HepG2 (cell line): ENCODE measurements around the gene TXNDC12. TPM values are rescaled to one million over a fixed set of nuclear protein-coding genes. Genes with fewer than 3 reads are reported as not detected.

Experiments used
- ARHGAP35 ChIP-seq: sonication (generic); formaldehyde crosslinking; IDR thresholded peaks from 2 replicates; pipeline ENCODE4 v1.9.0; 2022; ENCODE audit warnings: mild to moderate bottlenecking, inconsistent platforms, moderate library complexity, missing genetic modification reagents, borderline replicate concordance
- CREM ChIP-seq, 2 experiments: sonication (generic) in 1 of 2; formaldehyde crosslinking in 1 of 2; IDR thresholded peaks; 2 replicates each; pipeline versions ENCODE4 v1.4.0 to v1.6.1; 2016 to 2020; ENCODE audit warnings: antibody characterized with exemption in 1 of 2, mild to moderate bottlenecking in 1 of 2, missing genetic modification reagents in 1 of 2
- KLF16 ChIP-seq, 2 experiments: sonication (generic) in 1 of 2; formaldehyde crosslinking in 1 of 2; IDR thresholded peaks; 2 replicates each; pipeline versions ENCODE4 v1.6.1 to v1.8.0; 2016 to 2023; ENCODE audit warnings: missing genetic modification reagents in 2 of 2, missing compliant biosample characterization in 1 of 2
- KMT2A ChIP-seq: sonication (generic); formaldehyde crosslinking; IDR thresholded peaks from 2 replicates; pipeline ENCODE4 v1.4.0; 2020; ENCODE audit warnings: missing genetic modification reagents
- NFYB ChIP-seq: sonication (generic); formaldehyde crosslinking; IDR thresholded peaks from 2 replicates; pipeline ENCODE4 v1.4.0; 2020; ENCODE audit warnings: missing genetic modification reagents
- PCBP1 ChIP-seq: fragments of 200-400 bp; formaldehyde crosslinking; IDR thresholded peaks from 2 replicates; pipeline ENCODE4 v1.6.1; 2017; ENCODE audit warnings: mild to moderate bottlenecking, low read depth, low read length, borderline replicate concordance
- POLR2AphosphoS5 ChIP-seq: IDR thresholded peaks from 2 replicates; pipeline ENCODE4 v1.6.1; 2012; ENCODE audit warnings: low read depth, low read length
- REXO4 ChIP-seq: sonication (generic); formaldehyde crosslinking; IDR thresholded peaks from 2 replicates; pipeline ENCODE4 v1.8.0; 2022; ENCODE audit warnings: missing genetic modification reagents, mild to moderate bottlenecking, borderline replicate concordance
- SALL2 ChIP-seq: sonication (generic); formaldehyde crosslinking; IDR thresholded peaks from 2 replicates; pipeline ENCODE4 v1.8.1; 2023; ENCODE audit warnings: mild to moderate bottlenecking, missing genetic modification reagents, inconsistent platforms
- SATB2 ChIP-seq: sonication (generic); formaldehyde crosslinking; IDR thresholded peaks from 2 replicates; pipeline ENCODE4 v1.5.0; 2020; ENCODE audit warnings: missing genetic modification reagents
- ZFAT ChIP-seq: sonication (generic); formaldehyde crosslinking; conservative IDR thresholded peaks from 2 replicates; pipeline ENCODE4 v1.8.1; 2023; ENCODE audit warnings: missing genetic modification reagents, inconsistent platforms
- ZFP41 ChIP-seq: sonication (generic); formaldehyde crosslinking; IDR thresholded peaks from 2 replicates; pipeline ENCODE4 v1.4.0; 2020; ENCODE audit warnings: mild to moderate bottlenecking, missing genetic modification reagents, borderline replicate concordance
- ZFYVE20 ChIP-seq: sonication (generic); formaldehyde crosslinking; IDR thresholded peaks from 2 replicates; pipeline ENCODE4 v1.8.0; 2023; ENCODE audit warnings: low read depth, mild to moderate bottlenecking, moderate library complexity, missing genetic modification reagents, borderline replicate concordance
- ZNF136 ChIP-seq: sonication (generic); formaldehyde crosslinking; IDR thresholded peaks from 2 replicates; pipeline ENCODE4 v1.8.1; 2022; ENCODE audit warnings: low read depth, mild to moderate bottlenecking, moderate library complexity, missing genetic modification reagents
- ZNF207 ChIP-seq: fragments of 450-650 bp; IDR thresholded peaks from 2 replicates; pipeline ENCODE4 v1.6.1; 2016; ENCODE audit warnings: antibody characterized with exemption, borderline replicate concordance
- ZNF232 ChIP-seq: sonication (generic); formaldehyde crosslinking; IDR thresholded peaks from 2 replicates; pipeline ENCODE4 v1.4.0; 2020; ENCODE audit warnings: missing genetic modification reagents, borderline replicate concordance
- ZNF264 ChIP-seq: sonication (generic); formaldehyde crosslinking; IDR thresholded peaks from 2 replicates; pipeline ENCODE4 v1.4.0; 2020; ENCODE audit warnings: missing genetic modification reagents
- ZNF441 ChIP-seq: sonication (generic); formaldehyde crosslinking; IDR thresholded peaks from 2 replicates; pipeline ENCODE4 v1.7.0; 2021; ENCODE audit warnings: missing genetic modification reagents, borderline replicate concordance
- ZNF496 ChIP-seq: sonication (generic); formaldehyde crosslinking; IDR thresholded peaks from 2 replicates; pipeline ENCODE4 v1.8.1; 2023; ENCODE audit warnings: mild to moderate bottlenecking, moderate library complexity, missing genetic modification reagents; ENCODE audit not compliant: insufficient replicate concordance
- ZSCAN20 ChIP-seq: sonication (generic); formaldehyde crosslinking; IDR thresholded peaks from 2 replicates; pipeline ENCODE4 v1.4.0; 2020; ENCODE audit warnings: missing genetic modification reagents, mild to moderate bottlenecking, borderline replicate concordance
- polyA plus RNA-seq, 8 experiments: library from polyadenylated mRNA; depleted of rRNA in 3 of 8; stranded (reverse) in 7 of 8; unstranded in 1 of 8; fragments of >200 nt; fragmentation: Illumina TruSeq in 4 of 8; extraction: Trizol in 4 of 8; gene quantifications; 2 replicates each; pipeline versions ENCODE4 v1.2.1 to v1.2.3, GENCODE V29; 2011 to 2016; ENCODE audit warnings: low read depth in 4 of 8, missing spikeins in 1 of 8, mixed read lengths in 1 of 8; ENCODE audit not compliant: insufficient read depth in 1 of 8
- total RNA-seq, 5 experiments: library from RNA; depleted of rRNA; stranded (reverse); fragments of >200 nt; fragmentation: Illumina TruSeq; extraction: Trizol; gene quantifications; 2 replicates each; pipeline ENCODE4 v1.2.3, GENCODE V29; 2016; ENCODE audit warnings: low read depth in 1 of 5
- TF ChIP-seq, protein P1 (sequence below): sonication (generic); formaldehyde crosslinking; conservative IDR thresholded peaks from 2 replicates; pipeline ENCODE4 v1.4.0; 2020; ENCODE audit warnings: missing genetic modification reagents
- TF ChIP-seq, protein P2 (sequence below): sonication (generic); formaldehyde crosslinking; IDR thresholded peaks from 2 replicates; pipeline ENCODE4 v1.4.0; 2020; ENCODE audit warnings: missing genetic modification reagents
- TF ChIP-seq, protein P3 (sequence below): sonication (generic); formaldehyde crosslinking; IDR thresholded peaks from 2 replicates; pipeline ENCODE4 v1.4.0; 2020; ENCODE audit warnings: missing genetic modification reagents

TXNDC12 gene
- total and polyA plus RNA-seq, 2 of the 13 experiments (the other 11 are each of a cell fraction or from before 2014, with no cell fraction given) = 65.6 to 67.2 TPM

DNA sequence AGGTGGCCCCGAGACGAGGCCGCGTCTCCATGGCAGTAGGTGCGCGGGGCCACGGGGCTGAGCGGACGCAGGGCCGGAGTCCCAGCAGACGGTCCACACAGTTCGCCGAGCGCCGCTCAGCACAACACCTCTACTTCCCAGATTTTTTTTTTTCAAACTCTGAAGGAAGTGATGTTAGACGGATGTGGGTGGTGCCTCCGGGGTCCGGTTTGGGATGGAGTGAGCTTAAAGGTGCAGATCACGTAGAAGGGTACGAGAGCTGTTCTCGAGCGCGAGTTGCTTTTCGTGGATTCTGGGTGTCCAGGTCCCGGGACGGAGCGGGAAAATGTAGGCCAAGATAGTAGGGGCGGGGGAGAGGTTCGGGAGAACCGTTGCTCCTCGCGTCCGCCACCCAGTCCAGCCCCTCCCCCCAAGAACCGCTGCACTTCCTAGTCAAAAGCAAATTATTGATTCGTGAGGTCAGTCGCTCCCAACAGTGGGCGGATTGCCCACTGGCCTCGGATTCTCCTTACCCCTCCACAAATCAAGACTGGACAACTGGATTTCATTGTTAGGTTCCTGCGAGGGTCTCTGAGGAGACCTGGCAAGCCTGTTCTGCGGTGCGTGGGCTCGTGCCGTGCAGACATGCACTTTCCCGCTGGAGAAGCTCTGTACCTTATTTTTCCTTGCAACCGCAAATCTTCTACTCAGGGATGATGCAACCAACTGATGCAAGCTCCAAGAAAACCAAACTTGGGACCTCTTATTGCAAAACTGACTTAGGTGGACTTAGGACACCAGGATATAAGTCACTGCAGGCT lies at the start of gene TXNDC12 (continued):
- TF ChIP-seq POLR2AphosphoS5 (peak; percentile 93), ZNF441 (CRISPR knock-in tag) (peak; percentile 41; the same call in 1 of the 2 replicates), NFYB (no peak), REXO4 (no peak), SALL2 (CRISPR knock-in tag) (peak; percentile 78; the same call in 1 of the 2 replicates), ZNF264 (CRISPR knock-in tag) (no peak), ZFP41 (no peak), ZFAT (no peak), ZSCAN20 (CRISPR knock-in tag) (0 out of 2 replicates have a peak, but pooled peaks have one; percentile 32), ARHGAP35 (CRISPR knock-in tag) (peak; percentile 20; the same call in 1 of the 2 replicates), SATB2 (CRISPR knock-in tag) (no peak; the same call in 1 of the 2 replicates), ZNF207 (no peak), ZNF496 (CRISPR knock-in tag) (no peak), ZNF232 (CRISPR knock-in tag) (no peak; the same call in 1 of the 2 replicates), ZNF136 (CRISPR knock-in tag) (no peak; the same call in 1 of the 2 replicates), KMT2A (CRISPR knock-in tag) (peak; percentile 93), KLF16 (CRISPR knock-in tag; IDR thresholded peaks at IDR 0.05) (peak in 1 of 2 experiments; percentile 76; a peak in 2 of 4 replicates), PCBP1 (no peak), ZFYVE20 (CRISPR knock-in tag) (0 out of 2 replicates have a peak, but pooled peaks have one; percentile 57), CREM (IDR thresholded peaks at IDR 0.05) (peak; percentile 77), CREM (CRISPR knock-in tag; IDR thresholded peaks at IDR 0.05) (no peak)
- TF ChIP-seq, protein P1, sequence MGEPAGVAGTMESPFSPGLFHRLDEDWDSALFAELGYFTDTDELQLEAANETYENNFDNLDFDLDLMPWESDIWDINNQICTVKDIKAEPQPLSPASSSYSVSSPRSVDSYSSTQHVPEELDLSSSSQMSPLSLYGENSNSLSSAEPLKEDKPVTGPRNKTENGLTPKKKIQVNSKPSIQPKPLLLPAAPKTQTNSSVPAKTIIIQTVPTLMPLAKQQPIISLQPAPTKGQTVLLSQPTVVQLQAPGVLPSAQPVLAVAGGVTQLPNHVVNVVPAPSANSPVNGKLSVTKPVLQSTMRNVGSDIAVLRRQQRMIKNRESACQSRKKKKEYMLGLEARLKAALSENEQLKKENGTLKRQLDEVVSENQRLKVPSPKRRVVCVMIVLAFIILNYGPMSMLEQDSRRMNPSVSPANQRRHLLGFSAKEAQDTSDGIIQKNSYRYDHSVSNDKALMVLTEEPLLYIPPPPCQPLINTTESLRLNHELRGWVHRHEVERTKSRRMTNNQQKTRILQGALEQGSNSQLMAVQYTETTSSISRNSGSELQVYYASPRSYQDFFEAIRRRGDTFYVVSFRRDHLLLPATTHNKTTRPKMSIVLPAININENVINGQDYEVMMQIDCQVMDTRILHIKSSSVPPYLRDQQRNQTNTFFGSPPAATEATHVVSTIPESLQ (CRISPR knock-in tag) = no peak
- TF ChIP-seq, protein P2, sequence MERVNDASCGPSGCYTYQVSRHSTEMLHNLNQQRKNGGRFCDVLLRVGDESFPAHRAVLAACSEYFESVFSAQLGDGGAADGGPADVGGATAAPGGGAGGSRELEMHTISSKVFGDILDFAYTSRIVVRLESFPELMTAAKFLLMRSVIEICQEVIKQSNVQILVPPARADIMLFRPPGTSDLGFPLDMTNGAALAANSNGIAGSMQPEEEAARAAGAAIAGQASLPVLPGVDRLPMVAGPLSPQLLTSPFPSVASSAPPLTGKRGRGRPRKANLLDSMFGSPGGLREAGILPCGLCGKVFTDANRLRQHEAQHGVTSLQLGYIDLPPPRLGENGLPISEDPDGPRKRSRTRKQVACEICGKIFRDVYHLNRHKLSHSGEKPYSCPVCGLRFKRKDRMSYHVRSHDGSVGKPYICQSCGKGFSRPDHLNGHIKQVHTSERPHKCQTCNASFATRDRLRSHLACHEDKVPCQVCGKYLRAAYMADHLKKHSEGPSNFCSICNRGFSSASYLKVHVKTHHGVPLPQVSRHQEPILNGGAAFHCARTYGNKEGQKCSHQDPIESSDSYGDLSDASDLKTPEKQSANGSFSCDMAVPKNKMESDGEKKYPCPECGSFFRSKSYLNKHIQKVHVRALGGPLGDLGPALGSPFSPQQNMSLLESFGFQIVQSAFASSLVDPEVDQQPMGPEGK = no peak; the same call in none of the 2 replicates
- TF ChIP-seq, protein P3, sequence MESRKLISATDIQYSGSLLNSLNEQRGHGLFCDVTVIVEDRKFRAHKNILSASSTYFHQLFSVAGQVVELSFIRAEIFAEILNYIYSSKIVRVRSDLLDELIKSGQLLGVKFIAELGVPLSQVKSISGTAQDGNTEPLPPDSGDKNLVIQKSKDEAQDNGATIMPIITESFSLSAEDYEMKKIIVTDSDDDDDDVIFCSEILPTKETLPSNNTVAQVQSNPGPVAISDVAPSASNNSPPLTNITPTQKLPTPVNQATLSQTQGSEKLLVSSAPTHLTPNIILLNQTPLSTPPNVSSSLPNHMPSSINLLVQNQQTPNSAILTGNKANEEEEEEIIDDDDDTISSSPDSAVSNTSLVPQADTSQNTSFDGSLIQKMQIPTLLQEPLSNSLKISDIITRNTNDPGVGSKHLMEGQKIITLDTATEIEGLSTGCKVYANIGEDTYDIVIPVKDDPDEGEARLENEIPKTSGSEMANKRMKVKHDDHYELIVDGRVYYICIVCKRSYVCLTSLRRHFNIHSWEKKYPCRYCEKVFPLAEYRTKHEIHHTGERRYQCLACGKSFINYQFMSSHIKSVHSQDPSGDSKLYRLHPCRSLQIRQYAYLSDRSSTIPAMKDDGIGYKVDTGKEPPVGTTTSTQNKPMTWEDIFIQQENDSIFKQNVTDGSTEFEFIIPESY (CRISPR knock-in tag) = no peak
